GF-D8 (cell line): Measurements from ENCODE around the gene CFAP46.
"Not testable (repeated sequence)": the region's sequence is repeated elsewhere in the genome, so short reads cannot be mapped to it uniquely, and the experiment has no call there.

ENCODE experiments used
- DNase-seq: peaks from one replicate; lab custom pipeline; 2025; lab: John Stamatoyannopoulos, UW

The CFAP46 gene

GRCh38 chr10:132944510-132944909 lies 2.1 kb upstream of the CFAP46 start:
- no peak for DNase-seq

- DNase-seq = no peak
Measured at GRCh38 chr10:132943791-132944404, 1.5 kb upstream of the CFAP46 start.

- no peak for DNase-seq
Measured at GRCh38 chr10:132943058-132943790, 854 bp upstream of the CFAP46 start.

GRCh38 chr10:132941640-132942051 lies 724 bp downstream of the CFAP46 start:
- no peak for DNase-seq

- no peak for DNase-seq
Measured at GRCh38 chr10:132940791-132941465, 1.4 kb downstream of the CFAP46 start.

- DNase-seq = no peak
Measured at GRCh38 chr10:132939957-132940790, 2.2 kb downstream of the CFAP46 start.

- DNase-seq = no peak
Measured at GRCh38 chr10:132939378-132939955, 2.9 kb downstream of the CFAP46 start.

GRCh38 chr10:132938472-132939339 lies 3.7 kb downstream of the CFAP46 start:
- no peak for DNase-seq

GRCh38 chr10:132937861-132938260 lies 4.5 kb downstream of the CFAP46 start:
- DNase-seq = no peak

GRCh38 chr10:132934953-132935352 lies 7.4 kb downstream of the CFAP46 start:
- DNase-seq = no peak

GRCh38 chr10:132933308-132934042 lies 8.9 kb downstream of the CFAP46 start:
- DNase-seq = no peak

- DNase-seq = no peak
Measured at GRCh38 chr10:132932461-132933307, 9.7 kb downstream of the CFAP46 start.

GRCh38 chr10:132931258-132932250 lies 10.8 kb downstream of the CFAP46 start:
- DNase-seq = not testable (repeated sequence)

GRCh38 chr10:132930701-132931100 lies 11.7 kb downstream of the CFAP46 start:
- not testable (repeated sequence) for DNase-seq

- no peak for DNase-seq
Measured at GRCh38 chr10:132929953-132930548, 12.3 kb downstream of the CFAP46 start.

GRCh38 chr10:132929480-132929879 lies 12.9 kb downstream of the CFAP46 start:
- no peak for DNase-seq

- no peak for DNase-seq
Measured at GRCh38 chr10:132928261-132928660, 14.1 kb downstream of the CFAP46 start.

GRCh38 chr10:132927824-132928223 lies 14.5 kb downstream of the CFAP46 start:
- DNase-seq = no peak
